Fibroblast of lung (primary cell): ENCODE results near the gene KRTAP4-7.
"Not testable (repeated sequence)": the region's sequence is repeated elsewhere in the genome, so short reads cannot be mapped to it uniquely, and the experiment has no call there.

Experiments
- CTCF ChIP-seq, 2 donors: IDR thresholded peaks in 1 of 2; conservative IDR thresholded peaks in 1 of 2; 1 replicate in 1 of 2; 2 replicates in 1 of 2; pipeline ENCODE4 v1.5.1; 2011 to 2012; ENCODE audit warnings: low read length in 2 of 2, control low read depth in 1 of 2, inconsistent platforms in 1 of 2, low read depth in 1 of 2, mild to moderate bottlenecking in 1 of 2
- EZH2 ChIP-seq: IDR thresholded peaks from 2 replicates; pipeline ENCODE4 v1.5.1; 2012; ENCODE audit warnings: low read length, control low read depth, mild to moderate bottlenecking; ENCODE audit errors: missing control alignments

DNA sequence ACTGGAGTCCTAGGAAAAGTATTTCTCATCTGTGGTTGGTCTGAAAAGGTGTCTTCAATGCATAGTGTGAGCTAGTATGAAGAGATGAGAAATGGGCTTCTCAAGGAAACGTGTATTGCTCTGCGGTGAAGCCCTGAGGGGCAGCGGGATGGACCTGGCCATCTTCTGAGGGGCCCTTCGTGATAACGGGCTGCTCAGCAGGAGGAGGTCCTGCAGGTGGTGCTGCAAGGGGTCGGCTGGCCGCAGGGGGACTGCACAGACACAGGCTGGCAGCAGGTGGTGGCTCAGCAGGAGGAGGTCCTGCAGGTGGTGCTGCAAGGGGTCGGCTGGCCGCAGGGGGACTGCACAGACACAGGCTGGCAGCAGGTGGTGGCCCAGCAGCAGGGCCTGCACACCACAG, 29.4 kb upstream of the KRTAP4-7 start:
- not testable (repeated sequence) for TF ChIP-seq CTCF (conservative IDR thresholded peaks at IDR 0.05 in 1 of 2, IDR thresholded peaks at IDR 0.05 in 1 of 2; ENCODE audit: low read depth in 1 of 2, low read length in 2 of 2); EZH2
